ENCODE data around the gene TTC6.

GRCh38 chr14:37587881-37588666, 7.4 kb upstream of the TTC6 start:
- TF ChIP-seq, protein P1, sequence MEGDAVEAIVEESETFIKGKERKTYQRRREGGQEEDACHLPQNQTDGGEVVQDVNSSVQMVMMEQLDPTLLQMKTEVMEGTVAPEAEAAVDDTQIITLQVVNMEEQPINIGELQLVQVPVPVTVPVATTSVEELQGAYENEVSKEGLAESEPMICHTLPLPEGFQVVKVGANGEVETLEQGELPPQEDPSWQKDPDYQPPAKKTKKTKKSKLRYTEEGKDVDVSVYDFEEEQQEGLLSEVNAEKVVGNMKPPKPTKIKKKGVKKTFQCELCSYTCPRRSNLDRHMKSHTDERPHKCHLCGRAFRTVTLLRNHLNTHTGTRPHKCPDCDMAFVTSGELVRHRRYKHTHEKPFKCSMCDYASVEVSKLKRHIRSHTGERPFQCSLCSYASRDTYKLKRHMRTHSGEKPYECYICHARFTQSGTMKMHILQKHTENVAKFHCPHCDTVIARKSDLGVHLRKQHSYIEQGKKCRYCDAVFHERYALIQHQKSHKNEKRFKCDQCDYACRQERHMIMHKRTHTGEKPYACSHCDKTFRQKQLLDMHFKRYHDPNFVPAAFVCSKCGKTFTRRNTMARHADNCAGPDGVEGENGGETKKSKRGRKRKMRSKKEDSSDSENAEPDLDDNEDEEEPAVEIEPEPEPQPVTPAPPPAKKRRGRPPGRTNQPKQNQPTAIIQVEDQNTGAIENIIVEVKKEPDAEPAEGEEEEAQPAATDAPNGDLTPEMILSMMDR (conservative IDR thresholded peaks at IDR 0.05) = no peak
- TF ChIP-seq EZH2 (IDR thresholded peaks at IDR 0.05; ENCODE audit: low read depth) = no peak

All from PC-9 (cell line).